NCI-H226 (cell line): ENCODE measurements around the gene POLDIP2.
A peak's percentile ranks its signal among the peaks of the same experiment; 100 is the strongest.

Source experiments
- DNase-seq: peaks from one replicate; pipeline ENCODE4 v3.0.0-alpha.2; 2015

Gene POLDIP2

GRCh38 chr17:28357061-28357900 lies at the start of gene POLDIP2:
TSS of gene POLDIP2 (minus strand) at chr17:28357527. CDS start at chr17:28357448, 79 bp downstream.
- peak; percentile 95 for DNase-seq

GRCh38 chr17:28406473-28406814 lies 49.1 kb upstream of the POLDIP2 start:
- no peak for DNase-seq

GRCh38 chr17:28405632-28406472 lies 48.5 kb upstream of the POLDIP2 start, which contains the start of gene SLC46A1:
TSS of gene SLC46A1 (minus strand) at chr17:28406212. CDS start at chr17:28406114, 98 bp downstream.
- DNase-seq = no peak

- no peak for DNase-seq
These were observed 47.7 kb upstream of the POLDIP2 start for GRCh38 chr17:28404812-28405570.

- DNase-seq = no peak
These were observed 47.1 kb upstream of the POLDIP2 start for GRCh38 chr17:28404461-28404811.

GRCh38 chr17:28404007-28404406 lies 46.7 kb upstream of the POLDIP2 start:
- DNase-seq = no peak

- no peak for DNase-seq
These were observed 45.5 kb upstream of the POLDIP2 start for GRCh38 chr17:28402844-28403243.

GRCh38 chr17:28402224-28402630 lies 44.9 kb upstream of the POLDIP2 start:
- no peak for DNase-seq

GRCh38 chr17:28399808-28400207 lies 42.5 kb upstream of the POLDIP2 start:
- DNase-seq = no peak

- peak; percentile 52 for DNase-seq
These were observed 41.1 kb upstream of the POLDIP2 start for GRCh38 chr17:28398280-28398981.

GRCh38 chr17:28397687-28398279 lies 40.5 kb upstream of the POLDIP2 start:
- no peak for DNase-seq

GRCh38 chr17:28397275-28397674 lies 39.9 kb upstream of the POLDIP2 start:
- no peak for DNase-seq

GRCh38 chr17:28396635-28397239 lies 39.4 kb upstream of the POLDIP2 start:
- no peak for DNase-seq

- no peak for DNase-seq
These were observed 38.6 kb upstream of the POLDIP2 start for GRCh38 chr17:28395968-28396367.

- no peak for DNase-seq
These were observed 38.1 kb upstream of the POLDIP2 start for GRCh38 chr17:28395426-28395825.

GRCh38 chr17:28394337-28395116 lies 37.2 kb upstream of the POLDIP2 start:
- DNase-seq = peak; percentile 91

GRCh38 chr17:28392491-28392890 lies 35.2 kb upstream of the POLDIP2 start:
- peak; percentile 38 for DNase-seq

GRCh38 chr17:28391401-28391800 lies 34.1 kb upstream of the POLDIP2 start:
- no peak for DNase-seq

- DNase-seq = no peak
These were observed 33.7 kb upstream of the POLDIP2 start for GRCh38 chr17:28390984-28391383.

- no peak for DNase-seq
These were observed 33.2 kb upstream of the POLDIP2 start for GRCh38 chr17:28390563-28390962.

- no peak for DNase-seq
These were observed 32.8 kb upstream of the POLDIP2 start for GRCh38 chr17:28390141-28390540.
